A673 (cell line): Measurements from ENCODE around the gene SLC6A20. TPM values are rescaled to one million over a fixed set of nuclear protein-coding genes. Genes with fewer than 3 reads are reported as not detected.

ENCODE experiments used
- BruUV-seq: library from RNA; stranded (reverse); fragments of 400-500 nt; replicated peaks from 2 replicates; lab custom pipeline; 2021; lab: Mats Ljungman, UMichigan
- CTCF ChIA-PET: fragments of 300-600 bp; sonication (Branson Sonifier 250); formaldehyde crosslinking; loops from one replicate; lab custom pipeline; 2022; ENCODE audit warnings: antibody characterized with exemption; lab: Charles Lee
- POLR2A ChIA-PET: fragments of 300-600 bp; sonication (Branson Sonifier 250); formaldehyde crosslinking; loops from one replicate; lab custom pipeline; 2022; ENCODE audit warnings: antibody characterized with exemption; ENCODE audit not compliant: low non-redundant PET; lab: Charles Lee
- DNase-seq: peaks from one replicate; pipeline ENCODE4 v3.0.0-alpha.2; 2015; ENCODE audit warnings: low spot score
- H3K27ac ChIP-seq: fragments of 200-600 bp; sonication (generic); 2 replicates; pipeline ENCODE4 v1.5.1; 2016; ENCODE audit warnings: mixed run types, low read depth, mild to moderate bottlenecking, mixed read lengths, antibody characterized with exemption, low read length; ENCODE audit not compliant: poor library complexity, severe bottlenecking
- H3K27me3 ChIP-seq: fragments of 200-600 bp; sonication (generic); replicated peaks from 2 replicates; pipeline ENCODE4 v1.6.1; 2017; ENCODE audit warnings: mixed run types, low read depth, mild to moderate bottlenecking, mixed read lengths, antibody characterized with exemption, low read length; ENCODE audit not compliant: insufficient read depth, poor library complexity
- H3K36me3 ChIP-seq: fragments of 200-600 bp; sonication (generic); 2 replicates; pipeline ENCODE4 v1.6.1; 2016; ENCODE audit warnings: mixed run types, mild to moderate bottlenecking, mixed read lengths, antibody characterized with exemption, low read length; ENCODE audit not compliant: insufficient read depth, poor library complexity, severe bottlenecking
- H3K4me1 ChIP-seq: fragments of 200-600 bp; sonication (generic); 2 replicates; pipeline ENCODE4 v1.6.1; 2017; ENCODE audit warnings: mixed run types, mild to moderate bottlenecking, mixed read lengths, antibody characterized with exemption, low read length; ENCODE audit not compliant: insufficient read depth, poor library complexity, severe bottlenecking
- H3K4me3 ChIP-seq: fragments of 200-600 bp; sonication (generic); 2 replicates; pipeline ENCODE4 v1.5.1; 2016; ENCODE audit warnings: low read depth, mixed run types, mild to moderate bottlenecking, mixed read lengths, low read length; ENCODE audit not compliant: poor library complexity, severe bottlenecking
- H3K9me3 ChIP-seq: fragments of 200-600 bp; sonication (generic); 2 replicates; pipeline ENCODE4 v1.6.1; 2016; ENCODE audit warnings: mixed run types, low read depth, mild to moderate bottlenecking, mixed read lengths, antibody characterized with exemption, low read length; ENCODE audit not compliant: poor library complexity, severe bottlenecking
- CTCF ChIP-seq: fragments of 300-800, 200-600 bp; sonication (generic); conservative IDR thresholded peaks from 2 replicates; pipeline ENCODE4 v1.5.1; 2017; ENCODE audit warnings: low read depth, mild to moderate bottlenecking, antibody characterized with exemption, low read length, moderate library complexity, mixed read lengths
- EZH2 ChIP-seq: fragments of 200-600 bp; sonication (generic); IDR thresholded peaks from 2 replicates; pipeline ENCODE4 v1.6.1; 2017; ENCODE audit warnings: borderline replicate concordance, low read depth, mild to moderate bottlenecking, mixed read lengths, antibody characterized with exemption, low read length; ENCODE audit not compliant: poor library complexity, severe bottlenecking
- intact Hi-C: fragments of 100-400 bp; cut with micrococcal nuclease; formaldehyde crosslinking; loops from one replicate; pipeline ENCODE4 v1.10.0; 2022; ENCODE audit not compliant: unreplicated experiment
- total RNA-seq: library from RNA; stranded (reverse); gene quantifications from 2 replicates; pipeline ENCODE4 v1.2.3, GENCODE V29; 2021

The SLC6A20 gene
- total RNA-seq, 1 experiment from 2014 or later = not detected

GRCh38 chr3:45787551-45787950, 8.8 kb downstream of the SLC6A20 start:
- Histone ChIP-seq H3K36me3 (no peaks in the 10 kb centered on the region), H3K4me3 (no peak overlapping the region), H3K9me3 (no peaks in the 10 kb centered on the region), H3K27me3 (no peaks in the 10 kb centered on the region), H3K4me1 (no peaks in the 10 kb centered on the region), H3K27ac (no peak overlapping the region)
- CTCF ChIA-PET = no interaction called here
- no TSS peak for BruUV-seq
- POLR2A ChIA-PET = no interaction called here
- no peak for DNase-seq
- TF ChIP-seq CTCF (no peak), EZH2 (no peak)
- intact Hi-C loops = no loop called here

- DNase-seq = no peak
- no peak for TF ChIP-seq EZH2
- no peaks in the 10 kb centered on the region for H3K36me3 ChIP-seq
- H3K27ac ChIP-seq = no peak overlapping the region
- no TSS peak for BruUV-seq
- intact Hi-C loops = no loop called here
- H3K27me3 ChIP-seq = no peaks in the 10 kb centered on the region
- H3K4me1 ChIP-seq = no peaks in the 10 kb centered on the region
- no peaks in the 10 kb centered on the region for H3K9me3 ChIP-seq
- ChIA-PET POLR2A (no interaction called here), CTCF (no interaction called here)
- no peak overlapping the region for H3K4me3 ChIP-seq
Observed at GRCh38 chr3:45786801-45787495, 9.4 kb downstream of the SLC6A20 start.

- Histone ChIP-seq H3K27me3 (no peaks in the 10 kb centered on the region), H3K4me1 (no peaks in the 10 kb centered on the region), H3K9me3 (no peaks in the 10 kb centered on the region), H3K4me3 (no peak overlapping the region), H3K36me3 (no peaks in the 10 kb centered on the region), H3K27ac (no peak overlapping the region)
- BruUV-seq = no TSS peak
- POLR2A ChIA-PET = no interaction called here
- no peak for DNase-seq
- TF ChIP-seq EZH2 = no peak
- TF ChIP-seq CTCF = no peak
- CTCF ChIA-PET = no interaction called here
- intact Hi-C loops = no loop called here
Observed at GRCh38 chr3:45785605-45786150, 10.7 kb downstream of the SLC6A20 start.

- no peaks in the 10 kb centered on the region for H3K36me3 ChIP-seq
- H3K4me3 ChIP-seq = no peak overlapping the region
- no peak for DNase-seq
- H3K4me1 ChIP-seq = no peaks in the 10 kb centered on the region
- ChIA-PET CTCF (no interaction called here), POLR2A (no interaction called here)
- BruUV-seq = no TSS peak
- TF ChIP-seq EZH2 (no peak), CTCF (no peak)
- intact Hi-C loops = no loop called here
- no peaks in the 10 kb centered on the region for H3K27me3 ChIP-seq
- H3K9me3 ChIP-seq = no peaks in the 10 kb centered on the region
- H3K27ac ChIP-seq = no peak overlapping the region
Observed at GRCh38 chr3:45783667-45784066, 12.7 kb downstream of the SLC6A20 start.
